Osteocyte (in vitro differentiated cells): Measurements from ENCODE around the gene SLC18A2. TPM values are rescaled to one million over a fixed set of nuclear protein-coding genes. Genes with fewer than 3 reads are reported as not detected.

ENCODE experiments used
- DNase-seq: peaks from one replicate; pipeline ENCODE4 v3.0.0; 2021; ENCODE audit warnings: mixed read lengths; ENCODE audit not compliant: unreplicated experiment; ENCODE audit errors: extremely low spot score
- H3K27ac Mint-ChIP-seq: one replicate; pipeline ENCODE4 v1.8.0; 2021; ENCODE audit warnings: mild to moderate bottlenecking, mixed read lengths; ENCODE audit not compliant: unreplicated experiment
- H3K27me3 Mint-ChIP-seq: one replicate; pipeline ENCODE4 v1.8.0; 2021; ENCODE audit warnings: mixed read lengths; ENCODE audit not compliant: unreplicated experiment
- H3K36me3 Mint-ChIP-seq: one replicate; pipeline ENCODE4 v1.8.0; 2021; ENCODE audit warnings: mixed read lengths; ENCODE audit not compliant: unreplicated experiment
- H3K4me1 Mint-ChIP-seq: one replicate; pipeline ENCODE4 v1.8.0; 2021; ENCODE audit warnings: mixed read lengths; ENCODE audit not compliant: unreplicated experiment
- H3K4me3 Mint-ChIP-seq: one replicate; pipeline ENCODE4 v1.8.0; 2021; ENCODE audit warnings: mild to moderate bottlenecking, moderate library complexity, mixed read lengths; ENCODE audit not compliant: unreplicated experiment
- H3K9me3 Mint-ChIP-seq: one replicate; pipeline ENCODE4 v1.8.0; 2021; ENCODE audit warnings: mixed read lengths; ENCODE audit not compliant: unreplicated experiment
- CTCF ChIP-seq: fragments of 200-600 bp; sonication (generic); IDR thresholded peaks from 2 replicates; pipeline ENCODE4 v1.5.0; 2021; ENCODE audit warnings: antibody characterized with exemption, mild to moderate bottlenecking, moderate library complexity
- total RNA-seq: library from RNA; stranded (reverse); gene quantifications from 2 replicates; pipeline ENCODE4 v1.2.1, GENCODE V29; 2021

Gene SLC18A2
- total RNA-seq, 1 donor from 2014 or later = not detected

- Mint-ChIP-seq H3K27me3 (peaks cover 79% of the 10 kb centered on the region), H3K4me3 (no peak overlapping the region)
These were observed 1.5 kb downstream of the SLC18A2 start for GRCh38 chr10:117242463-117242832.

GRCh38 chr10:117246997-117247671, 6.2 kb downstream of the SLC18A2 start:
- Mint-ChIP-seq H3K27me3 (peaks cover 81% of the 10 kb centered on the region), H3K27ac (no peak overlapping the region), H3K36me3 (no peaks in the 10 kb centered on the region), H3K9me3 (no peaks in the 10 kb centered on the region), H3K4me1 (no peaks in the 10 kb centered on the region), H3K4me3 (no peak overlapping the region)
- DNase-seq = no peak
- no peak for TF ChIP-seq CTCF

More at GRCh38 chr10:117242463-117242832, 1.5 kb downstream of the SLC18A2 start:
- no peak for DNase-seq
- TF ChIP-seq CTCF = no peak
- H3K27ac Mint-ChIP-seq = no peak overlapping the region
- peaks cover 3% of the 10 kb centered on the region for H3K4me1 Mint-ChIP-seq
- no peaks in the 10 kb centered on the region for H3K9me3 Mint-ChIP-seq
- H3K36me3 Mint-ChIP-seq = peaks cover 2% of the 10 kb centered on the region

- TF ChIP-seq CTCF = no peak
- Mint-ChIP-seq H3K36me3 (no peaks in the 10 kb centered on the region), H3K27me3 (peaks cover 63% of the 10 kb centered on the region), H3K4me3 (no peak overlapping the region), H3K9me3 (no peaks in the 10 kb centered on the region), H3K27ac (no peak overlapping the region), H3K4me1 (no peaks in the 10 kb centered on the region)
- no peak for DNase-seq
These were observed 8.0 kb downstream of the SLC18A2 start for GRCh38 chr10:117248750-117249465.

- no peak for TF ChIP-seq CTCF
- DNase-seq = no peak
- Mint-ChIP-seq H3K4me3 (no peak overlapping the region), H3K27ac (no peak overlapping the region), H3K36me3 (no peaks in the 10 kb centered on the region), H3K27me3 (peaks cover 60% of the 10 kb centered on the region), H3K4me1 (no peaks in the 10 kb centered on the region), H3K9me3 (no peaks in the 10 kb centered on the region)
These were observed 8.7 kb downstream of the SLC18A2 start for GRCh38 chr10:117249493-117250093.

- no peaks in the 10 kb centered on the region for H3K4me1 Mint-ChIP-seq
- TF ChIP-seq CTCF = no peak
- H3K9me3 Mint-ChIP-seq = no peaks in the 10 kb centered on the region
- H3K36me3 Mint-ChIP-seq = no peaks in the 10 kb centered on the region
- no peak overlapping the region for H3K4me3 Mint-ChIP-seq
- peaks cover 53% of the 10 kb centered on the region for H3K27me3 Mint-ChIP-seq
- no peak for DNase-seq
- no peak overlapping the region for H3K27ac Mint-ChIP-seq
These were observed 9.5 kb downstream of the SLC18A2 start for GRCh38 chr10:117250411-117250810.
